Heart right ventricle (tissue), 16 donors: ENCODE results near the gene AP1S3. TPM values are rescaled to one million over a fixed set of nuclear protein-coding genes. Genes with fewer than 3 reads are reported as not detected.

Source experiments
- ATAC-seq, 8 donors: fragments of 200-7000 bp; cut with Tn5 transposase; one replicate each; pipeline ENCODE4 v1.9.1; 2020; ENCODE audit warnings: mild to moderate bottlenecking in 8 of 8, moderate library complexity in 8 of 8, moderate number of reproducible peaks in 1 of 8
- DNase-seq, 2 donors: peaks; one replicate each; pipeline ENCODE4 v3.0.0-alpha.2; 2020
- H3K27ac ChIP-seq, 10 donors: fragments of 200-600 bp; sonication (generic) in 2 of 10; one replicate each; pipeline versions ENCODE4 v1.5.0 to v1.8.0; 2020 to 2022; ENCODE audit warnings: mild to moderate bottlenecking in 3 of 10
- H3K27me3 ChIP-seq, 7 donors: fragments of 200-600 bp; one replicate each; pipeline ENCODE4 v1.8.0; 2021 to 2022; ENCODE audit warnings: mild to moderate bottlenecking in 2 of 7
- H3K36me3 ChIP-seq, 9 donors: fragments of 200-600 bp; sonication (generic) in 1 of 9; one replicate each; pipeline versions ENCODE4 v1.5.0 to v1.8.0; 2020 to 2022; ENCODE audit warnings: mild to moderate bottlenecking in 2 of 9
- H3K4me1 ChIP-seq, 9 donors: fragments of 200-600 bp; sonication (generic) in 1 of 9; one replicate each; pipeline versions ENCODE4 v1.5.0 to v1.8.0; 2020 to 2022; ENCODE audit warnings: mild to moderate bottlenecking in 4 of 9
- H3K4me3 ChIP-seq, 10 donors: fragments of 200-600 bp; sonication (generic) in 2 of 10; one replicate each; pipeline versions ENCODE4 v1.5.0 to v1.8.0; 2020 to 2022; ENCODE audit warnings: mild to moderate bottlenecking in 7 of 10, moderate library complexity in 2 of 10
- H3K9me3 ChIP-seq, 11 donors: fragments of 200-600 bp in 10 of 11; sonication (generic) in 2 of 11; one replicate each; pipeline versions ENCODE4 v1.5.0 to v1.8.0; 2013 to 2022; ENCODE audit warnings: mild to moderate bottlenecking in 2 of 11, control low read depth in 1 of 11, moderate library complexity in 1 of 11
- CTCF ChIP-seq, 9 donors: fragments of 200-600 bp; sonication (generic) in 2 of 9; IDR thresholded peaks; one replicate each; pipeline versions ENCODE4 v1.5.0 to v1.8.0; 2021 to 2022; ENCODE audit warnings: antibody characterized with exemption in 9 of 9, mild to moderate bottlenecking in 5 of 9, moderate library complexity in 1 of 9
- WGBS, 2 donors: extraction: QIAGEN DNeasy Blood & Tissue Kit; methylation state at CpG; one replicate each; pipeline ENCODE4 v1.1.7; 2013; ENCODE audit warnings: inconsistent platforms in 1 of 2; 5-methylcytosine and 5-hydroxymethylcytosine counted together
- intact Hi-C, 10 donors: fragments of 100-400 bp; cut with DNase I; formaldehyde crosslinking; loops; one replicate each; pipeline versions ENCODE4 v1.11.1 to v1.14.2; 2022
- polyA plus RNA-seq, 2 donors: library from polyadenylated mRNA; stranded (reverse); fragments of 200-250 nt; gene quantifications; one replicate each; pipeline ENCODE4 v1.2.3, GENCODE V29; 2013
- total RNA-seq, 10 donors: library from RNA; stranded (reverse); fragmentation: NEBNext Ultra II Directional in 3 of 10; extraction: Animal tissue kit (Norgen Biotek cat#: 25700) in 3 of 10; gene quantifications; one replicate each; pipeline versions ENCODE4 v1.2.1 to v1.2.4, GENCODE V29; 2021 to 2023
- donor health status: Arrhythmogenic right ventricular cardiomyopathy.
- donor health status: ischemic (EF 13 %, LVEDD 7.1; RV severe dilation, severe dysfunction).
- donor health status: healthy with polysubstance abuse.
- donor health status: DM: no; HTN: yes; CAD: no.
- donor health status: DM: no; HTN: no; CAD: no.
- donor health status: ischemic (EF 25% LVEDD 6.9; RV normal size, moderate dysfunction).
- donor health status: ischemic (EF 25% LVEDD 5.7; RV mildly dilated, moderate dysfunction).
- donor health status: healthy.
- donor health status: DM: yes; HTN: yes; CAD: no.
- donor health status: Ischemic cardiomyopathy.
- donor health status: ischemic (EF 35%, LVEDD 5.7; RV mildly dilated, moderate dysfunction).
- donor health status: nonischemic (EF 11% LVEDD 7.7; RV severe dilation, severe dysfunction).
- donor health status: DM: yes; HTN: yes; CAD: no.
- donor health status: PGD.
- donor health status: ischemic (EF 29% LVEDD 5.4; RV normal size, mild dysfunction).
- donor health status: nonischemic (EF 23%, LVEDD 6.1; RV moderate dilation, normal function).

The AP1S3 gene
- total and polyA plus RNA-seq, 12 donors: 0.12 to 0.85 (median 0.37) TPM; not detected in 4

GRCh38 chr2:223835701-223836532 is 1.5 kb downstream of the AP1S3 start:
- no peak overlapping the region for H3K4me3 ChIP-seq
- 82 to 88% methylated on average over 15 of the region's 15 CpGs for WGBS, 2 donors
- intact Hi-C loops: no loop called here

GRCh38 chr2:223834431-223834830 is 3.0 kb downstream of the AP1S3 start:
- no peak overlapping the region for H3K27ac ChIP-seq
- no peak for DNase-seq
- no peaks in the 10 kb centered on the region for H3K36me3 ChIP-seq
- H3K27me3 ChIP-seq: no peaks in the 10 kb centered on the region
- peaks cover 6 to 12% (median 8%) of the 10 kb centered on the region in 9 donors for H3K4me1 ChIP-seq
- intact Hi-C loops: no loop called here
- WGBS, 2 donors: 95 to 100% methylated on average over 1 of the region's 1 CpG
- TF ChIP-seq CTCF (IDR thresholded peaks at IDR 0.05): no peak
- no peaks in the 10 kb centered on the region for H3K9me3 ChIP-seq
- no peak overlapping the region for H3K4me3 ChIP-seq
- no peak for ATAC-seq

More at GRCh38 chr2:223835701-223836532, 1.5 kb downstream of the AP1S3 start:
- Histone ChIP-seq H3K9me3 (no peaks in the 10 kb centered on the region), H3K27ac (no peak overlapping the region), H3K27me3 (no peaks in the 10 kb centered on the region), H3K36me3 (no peaks in the 10 kb centered on the region), H3K4me1 (peaks cover 6 to 12% (median 8%) of the 10 kb centered on the region in 9 donors)
- ATAC-seq: no peak
- no peak for DNase-seq
- no peak for TF ChIP-seq CTCF (IDR thresholded peaks at IDR 0.05)

- intact Hi-C loops: no loop called here
- 43 to 45% methylated on average over 8 of the region's 8 CpGs for WGBS, 2 donors
Measured at GRCh38 chr2:223832241-223832903, 5.0 kb downstream of the AP1S3 start.

More at GRCh38 chr2:223832241-223832903, 5.0 kb downstream of the AP1S3 start:
- no peaks in the 10 kb centered on the region for H3K9me3 ChIP-seq
- H3K4me1 ChIP-seq: peaks cover 6 to 11% (median 8%) of the 10 kb centered on the region in 9 donors
- ATAC-seq: peak in 4 of 8 donors; percentile 23 to 48 (median 32)
- H3K36me3 ChIP-seq: no peaks in the 10 kb centered on the region
- TF ChIP-seq CTCF (IDR thresholded peaks at IDR 0.05): no peak
- H3K4me3 ChIP-seq: no peak overlapping the region
- no peak overlapping the region for H3K27ac ChIP-seq
- DNase-seq: no peak
- H3K27me3 ChIP-seq: no peaks in the 10 kb centered on the region
